Measurements from ENCODE around the gene PNPT1.

DNA sequence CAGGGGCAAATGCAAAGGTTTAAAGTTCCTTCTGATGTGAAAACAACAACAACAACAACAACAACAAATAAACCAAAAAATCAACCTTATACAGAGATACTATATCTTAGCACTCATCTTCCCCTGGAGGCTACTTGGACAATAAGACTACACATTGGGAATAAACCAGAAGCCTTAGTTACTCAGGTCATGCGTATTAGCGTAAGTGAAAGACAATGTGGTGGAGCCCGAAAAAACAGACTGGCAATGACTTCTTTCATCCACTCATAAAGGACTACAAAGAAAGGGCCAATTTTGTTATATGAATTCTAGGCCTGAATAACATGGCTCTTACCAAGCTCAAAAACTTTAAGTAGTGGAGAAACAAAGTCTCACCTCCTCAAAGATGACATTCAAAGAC lies 56.8 kb downstream of the PNPT1 start:
- TF ChIP-seq, protein P1, sequence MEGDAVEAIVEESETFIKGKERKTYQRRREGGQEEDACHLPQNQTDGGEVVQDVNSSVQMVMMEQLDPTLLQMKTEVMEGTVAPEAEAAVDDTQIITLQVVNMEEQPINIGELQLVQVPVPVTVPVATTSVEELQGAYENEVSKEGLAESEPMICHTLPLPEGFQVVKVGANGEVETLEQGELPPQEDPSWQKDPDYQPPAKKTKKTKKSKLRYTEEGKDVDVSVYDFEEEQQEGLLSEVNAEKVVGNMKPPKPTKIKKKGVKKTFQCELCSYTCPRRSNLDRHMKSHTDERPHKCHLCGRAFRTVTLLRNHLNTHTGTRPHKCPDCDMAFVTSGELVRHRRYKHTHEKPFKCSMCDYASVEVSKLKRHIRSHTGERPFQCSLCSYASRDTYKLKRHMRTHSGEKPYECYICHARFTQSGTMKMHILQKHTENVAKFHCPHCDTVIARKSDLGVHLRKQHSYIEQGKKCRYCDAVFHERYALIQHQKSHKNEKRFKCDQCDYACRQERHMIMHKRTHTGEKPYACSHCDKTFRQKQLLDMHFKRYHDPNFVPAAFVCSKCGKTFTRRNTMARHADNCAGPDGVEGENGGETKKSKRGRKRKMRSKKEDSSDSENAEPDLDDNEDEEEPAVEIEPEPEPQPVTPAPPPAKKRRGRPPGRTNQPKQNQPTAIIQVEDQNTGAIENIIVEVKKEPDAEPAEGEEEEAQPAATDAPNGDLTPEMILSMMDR (IDR thresholded peaks at IDR 0.05; ENCODE audit: insufficient read depth, low read length, poor library complexity, severe bottlenecking): no peak
- TF ChIP-seq EZH2phosphoT487 (conservative IDR thresholded peaks at IDR 0.05; ENCODE audit: low read length): no peak
